22Rv1 (cell line): Measurements from ENCODE around the gene APCS.

Source experiments
- H3K27ac ChIP-seq: fragments of 450-650 bp; 2 replicates; pipeline ENCODE4 v1.5.1; 2017
- CTCF ChIP-seq: fragments of 450-650 bp; IDR thresholded peaks from 2 replicates; pipeline ENCODE4 v1.5.1; 2017; ENCODE audit warnings: mild to moderate bottlenecking
- ZFX ChIP-seq: fragments of 450-650 bp; IDR thresholded peaks from 2 replicates; pipeline ENCODE4 v1.6.1; 2017; ENCODE audit warnings: antibody characterized with exemption, borderline replicate concordance

Gene APCS

GRCh38 chr1:159598196-159598595 is 10.6 kb downstream of the APCS start:
- no peak overlapping the region for H3K27ac ChIP-seq
- TF ChIP-seq ZFX: no peak
- no peak for TF ChIP-seq CTCF

- H3K27ac ChIP-seq: no peak overlapping the region
- no peak for TF ChIP-seq CTCF
- TF ChIP-seq ZFX: no peak
Measured at GRCh38 chr1:159600894-159601293, 13.3 kb downstream of the APCS start.

GRCh38 chr1:159602501-159602999 is 14.9 kb downstream of the APCS start:
- H3K27ac ChIP-seq: no peak overlapping the region
- TF ChIP-seq CTCF (no peak), ZFX (no peak)

GRCh38 chr1:159612211-159612885 is 24.7 kb downstream of the APCS start:
- no peak overlapping the region for H3K27ac ChIP-seq
- no peak for TF ChIP-seq CTCF
- no peak for TF ChIP-seq ZFX

- no peak overlapping the region for H3K27ac ChIP-seq
Measured at GRCh38 chr1:159632922-159633321, 45.3 kb downstream of the APCS start.

More at GRCh38 chr1:159632922-159633321, 45.3 kb downstream of the APCS start:
- no peak for TF ChIP-seq ZFX
- TF ChIP-seq CTCF: no peak
